Ishikawa (cell line): ENCODE results near the gene NPAS2.
A peak's percentile ranks its signal among the peaks of the same experiment; 100 is the strongest.

ENCODE experiments used
- CEBPB ChIP-seq: IDR thresholded peaks from 2 replicates; pipeline ENCODE4 v1.6.1; 2012
- CREB1 ChIP-seq: IDR thresholded peaks from 2 replicates; pipeline ENCODE4 v1.6.1; 2012; ENCODE audit warnings: low read depth
- EGR1 ChIP-seq: IDR thresholded peaks from 2 replicates; pipeline ENCODE4 v1.6.1; 2012
- EP300 ChIP-seq: IDR thresholded peaks from 2 replicates; pipeline ENCODE4 v1.6.1; 2012; ENCODE audit warnings: borderline replicate concordance
- FOXM1 ChIP-seq: IDR thresholded peaks from 2 replicates; pipeline ENCODE4 v1.6.1; 2012; ENCODE audit warnings: low read depth, borderline replicate concordance
- NFIC ChIP-seq: IDR thresholded peaks from 2 replicates; pipeline ENCODE4 v1.6.1; 2012
- RAD21 ChIP-seq: IDR thresholded peaks from 2 replicates; pipeline ENCODE4 v1.6.1; 2012; ENCODE audit warnings: low read depth
- TAF1 ChIP-seq: IDR thresholded peaks from 2 replicates; pipeline ENCODE4 v1.6.1; 2012; ENCODE audit warnings: low read depth, mild to moderate bottlenecking
- TCF12 ChIP-seq: IDR thresholded peaks from 2 replicates; pipeline ENCODE4 v1.6.1; 2012; ENCODE audit warnings: low read depth
- TEAD4 ChIP-seq: IDR thresholded peaks from 2 replicates; pipeline ENCODE4 v1.6.1; 2012
- YY1 ChIP-seq: IDR thresholded peaks from 2 replicates; pipeline ENCODE4 v1.6.1; 2012; ENCODE audit warnings: low read depth
- ZBTB7A ChIP-seq: IDR thresholded peaks from 2 replicates; pipeline ENCODE4 v1.6.1; 2012; ENCODE audit warnings: low read depth
- TF ChIP-seq, protein P1 (sequence below): IDR thresholded peaks from 2 replicates; pipeline ENCODE4 v1.6.1; 2012
- TF ChIP-seq, protein P2 (sequence below): IDR thresholded peaks from 2 replicates; pipeline ENCODE4 v1.6.1; 2012; ENCODE audit warnings: low read depth, mild to moderate bottlenecking
- TF ChIP-seq, protein P3 (sequence below): IDR thresholded peaks from 2 replicates; pipeline ENCODE4 v1.6.1; 2012

NPAS2 gene

DNA sequence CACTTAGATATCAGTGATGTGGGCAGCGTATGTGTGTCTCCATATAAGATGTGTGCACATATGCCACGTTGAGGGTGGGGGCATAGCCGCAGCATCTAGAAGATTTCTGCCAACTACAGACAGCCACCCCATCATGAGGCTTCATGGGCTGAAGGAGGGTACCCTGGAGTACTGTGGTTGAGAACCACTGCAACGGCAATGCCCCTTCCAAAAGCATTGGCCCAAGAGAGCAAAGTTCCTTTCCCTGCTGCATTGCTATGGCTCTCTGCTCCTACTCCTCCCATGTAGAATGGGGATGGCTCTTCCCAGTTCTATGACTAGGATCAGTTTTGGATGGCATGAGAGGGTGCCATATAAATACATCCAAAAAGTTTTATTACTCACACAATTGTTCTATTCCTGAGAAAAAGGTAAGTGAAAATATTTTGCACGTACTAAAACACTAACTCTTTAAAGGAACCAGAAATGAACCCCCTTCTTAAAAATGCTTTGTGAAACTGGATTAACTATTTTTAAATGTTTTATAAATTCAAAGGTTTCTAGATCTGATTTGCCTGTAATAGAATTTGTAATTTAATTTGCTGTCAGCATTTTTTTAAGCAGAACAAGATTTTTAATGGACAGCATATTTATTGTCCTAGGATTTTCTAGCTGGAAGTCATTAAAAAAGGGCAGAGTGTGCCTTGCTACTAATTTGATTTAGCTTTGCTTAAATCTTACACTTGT, 177.7 kb downstream of the NPAS2 start:
- TF ChIP-seq, protein P1, sequence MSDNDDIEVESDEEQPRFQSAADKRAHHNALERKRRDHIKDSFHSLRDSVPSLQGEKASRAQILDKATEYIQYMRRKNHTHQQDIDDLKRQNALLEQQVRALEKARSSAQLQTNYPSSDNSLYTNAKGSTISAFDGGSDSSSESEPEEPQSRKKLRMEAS = no peak
- no peak for TF ChIP-seq RAD21
- TF ChIP-seq CREB1 = no peak
- no peak for TF ChIP-seq FOXM1
- no peak for TF ChIP-seq TAF1
- no peak for TF ChIP-seq NFIC
- TF ChIP-seq TCF12 = no peak
- no peak for TF ChIP-seq ZBTB7A
- TF ChIP-seq TEAD4 = no peak
- TF ChIP-seq CEBPB = no peak
- TF ChIP-seq, protein P2, sequence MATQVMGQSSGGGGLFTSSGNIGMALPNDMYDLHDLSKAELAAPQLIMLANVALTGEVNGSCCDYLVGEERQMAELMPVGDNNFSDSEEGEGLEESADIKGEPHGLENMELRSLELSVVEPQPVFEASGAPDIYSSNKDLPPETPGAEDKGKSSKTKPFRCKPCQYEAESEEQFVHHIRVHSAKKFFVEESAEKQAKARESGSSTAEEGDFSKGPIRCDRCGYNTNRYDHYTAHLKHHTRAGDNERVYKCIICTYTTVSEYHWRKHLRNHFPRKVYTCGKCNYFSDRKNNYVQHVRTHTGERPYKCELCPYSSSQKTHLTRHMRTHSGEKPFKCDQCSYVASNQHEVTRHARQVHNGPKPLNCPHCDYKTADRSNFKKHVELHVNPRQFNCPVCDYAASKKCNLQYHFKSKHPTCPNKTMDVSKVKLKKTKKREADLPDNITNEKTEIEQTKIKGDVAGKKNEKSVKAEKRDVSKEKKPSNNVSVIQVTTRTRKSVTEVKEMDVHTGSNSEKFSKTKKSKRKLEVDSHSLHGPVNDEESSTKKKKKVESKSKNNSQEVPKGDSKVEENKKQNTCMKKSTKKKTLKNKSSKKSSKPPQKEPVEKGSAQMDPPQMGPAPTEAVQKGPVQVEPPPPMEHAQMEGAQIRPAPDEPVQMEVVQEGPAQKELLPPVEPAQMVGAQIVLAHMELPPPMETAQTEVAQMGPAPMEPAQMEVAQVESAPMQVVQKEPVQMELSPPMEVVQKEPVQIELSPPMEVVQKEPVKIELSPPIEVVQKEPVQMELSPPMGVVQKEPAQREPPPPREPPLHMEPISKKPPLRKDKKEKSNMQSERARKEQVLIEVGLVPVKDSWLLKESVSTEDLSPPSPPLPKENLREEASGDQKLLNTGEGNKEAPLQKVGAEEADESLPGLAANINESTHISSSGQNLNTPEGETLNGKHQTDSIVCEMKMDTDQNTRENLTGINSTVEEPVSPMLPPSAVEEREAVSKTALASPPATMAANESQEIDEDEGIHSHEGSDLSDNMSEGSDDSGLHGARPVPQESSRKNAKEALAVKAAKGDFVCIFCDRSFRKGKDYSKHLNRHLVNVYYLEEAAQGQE = no peak
- TF ChIP-seq YY1 = no peak
- no peak for TF ChIP-seq EP300
- TF ChIP-seq, protein P3, sequence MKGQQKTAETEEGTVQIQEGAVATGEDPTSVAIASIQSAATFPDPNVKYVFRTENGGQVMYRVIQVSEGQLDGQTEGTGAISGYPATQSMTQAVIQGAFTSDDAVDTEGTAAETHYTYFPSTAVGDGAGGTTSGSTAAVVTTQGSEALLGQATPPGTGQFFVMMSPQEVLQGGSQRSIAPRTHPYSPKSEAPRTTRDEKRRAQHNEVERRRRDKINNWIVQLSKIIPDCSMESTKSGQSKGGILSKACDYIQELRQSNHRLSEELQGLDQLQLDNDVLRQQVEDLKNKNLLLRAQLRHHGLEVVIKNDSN = no peak
- no peak for TF ChIP-seq EGR1

DNA sequence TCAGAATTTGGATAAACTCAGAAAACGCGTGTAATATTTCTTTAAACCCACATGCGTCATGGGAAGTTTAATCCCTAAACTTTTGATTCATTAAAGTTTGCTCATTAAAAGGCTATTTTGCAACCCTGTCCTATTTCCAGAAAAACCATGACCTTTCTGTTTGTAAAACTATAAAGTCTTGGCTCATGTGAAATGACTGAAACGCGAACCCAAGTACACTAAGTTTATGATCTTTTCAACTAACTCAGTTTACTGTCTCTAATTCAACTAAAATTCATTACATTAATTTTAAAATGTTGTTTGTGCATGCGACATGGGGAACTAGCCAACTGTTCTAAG, 178.3 kb downstream of the NPAS2 start:
- TF ChIP-seq CEBPB (no peak), TAF1 (no peak), RAD21 (no peak), FOXM1 (no peak), TEAD4 (no peak)

DNA sequence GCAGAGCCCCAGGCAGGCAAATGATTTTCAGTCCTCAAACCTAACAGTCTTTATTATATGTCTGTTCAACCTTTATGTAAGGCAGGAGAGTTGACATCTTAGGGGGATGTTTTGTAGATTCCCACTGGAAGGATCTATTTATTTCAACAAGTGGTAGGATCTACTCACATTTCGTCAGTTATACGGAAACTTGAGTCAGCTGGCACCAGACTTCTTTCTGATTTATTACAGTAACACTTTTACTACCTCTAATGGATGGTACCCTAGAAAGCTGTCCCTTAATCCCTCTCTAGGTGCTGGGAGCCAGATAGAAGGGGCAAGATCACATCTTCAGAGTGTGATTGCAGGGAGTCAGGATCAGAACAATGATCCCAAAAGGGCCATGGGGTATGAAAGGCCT, 180.1 kb downstream of the NPAS2 start:
- TF ChIP-seq EP300 (no peak), TEAD4 (no peak), FOXM1 (no peak), RAD21 (no peak), NFIC (no peak), ZBTB7A (no peak), TAF1 (no peak), YY1 (no peak), TCF12 (no peak), EGR1 (no peak), CREB1 (no peak), CEBPB (no peak)
- TF ChIP-seq, protein P2 = no peak
- TF ChIP-seq, protein P1 = no peak
- TF ChIP-seq, protein P3 = no peak

DNA sequence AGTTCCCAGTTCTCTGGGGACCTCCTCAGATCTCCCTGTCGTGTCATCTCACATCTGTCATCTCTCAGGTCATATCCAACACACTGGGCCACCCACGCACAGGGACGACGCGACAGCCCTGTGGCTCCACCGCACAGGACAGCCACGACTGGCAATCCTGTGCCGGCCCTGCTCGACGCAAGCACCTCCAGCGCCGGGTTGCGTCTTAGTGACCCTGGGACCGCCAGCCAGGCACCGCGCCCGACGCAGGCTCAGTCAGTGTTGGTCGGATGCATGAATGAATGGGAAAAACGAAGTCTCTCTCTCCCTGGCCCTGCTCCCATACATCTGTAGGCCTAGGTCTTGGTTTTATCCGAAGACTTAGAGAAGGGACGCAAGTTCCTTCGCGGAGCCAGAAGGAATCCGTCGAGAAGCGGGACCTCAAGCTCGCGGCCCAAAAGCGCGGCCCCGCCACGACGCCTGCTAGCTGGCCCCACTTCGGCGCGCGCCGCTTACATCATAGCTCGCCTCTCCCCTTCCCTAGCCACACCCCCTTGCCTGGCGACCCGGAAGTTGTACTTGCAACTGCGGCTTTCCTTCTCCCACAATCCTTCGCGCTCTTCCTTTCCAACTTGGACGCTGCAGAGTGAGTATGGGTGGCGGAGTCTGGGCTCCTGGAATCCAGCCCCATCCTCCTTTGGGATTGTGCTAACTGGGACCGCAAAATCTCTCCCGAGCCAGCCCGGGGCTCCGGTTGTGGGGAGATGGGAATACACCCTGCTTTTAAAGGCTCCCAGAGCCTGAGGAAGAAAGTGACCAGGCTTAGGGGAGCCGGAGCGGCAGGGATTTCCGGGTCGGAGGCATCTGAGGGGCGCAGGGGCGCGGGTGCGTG, 182.0 kb downstream of the NPAS2 start, which contains the start of gene RPL31:
RPL31 (plus strand) TSS at position 599 of the 871 bp plus-strand sequence. CDS start 413 bp downstream, outside the sequence.
- TF ChIP-seq NFIC = peak; percentile 53
- TF ChIP-seq, protein P1 = peak; percentile 100
- peak; percentile 47; the same call in 1 of the 2 replicates for TF ChIP-seq FOXM1
- TF ChIP-seq CEBPB = peak; percentile 33; the same call in 1 of the 2 replicates
- peak; percentile 13; the same call in 1 of the 2 replicates for TF ChIP-seq EGR1
- TF ChIP-seq TAF1 = peak; percentile 100
- TF ChIP-seq ZBTB7A = no peak
- TF ChIP-seq EP300 = 0 out of 2 replicates have a peak, but pooled peaks have one; percentile 8
- peak; percentile 77; the same call in 1 of the 2 replicates for TF ChIP-seq YY1
- TF ChIP-seq CREB1 = peak; percentile 75
- TF ChIP-seq RAD21 = no peak
- TF ChIP-seq, protein P2 = peak; percentile 42; the same call in 1 of the 2 replicates
- TF ChIP-seq, protein P3 = no peak; the same call in 1 of the 2 replicates
- peak; percentile 51; the same call in 1 of the 2 replicates for TF ChIP-seq TEAD4
- peak; percentile 83 for TF ChIP-seq TCF12
